Posterior cingulate gyrus (tissue), 11 donors: ENCODE measurements around the gene PXT1.

Source experiments
- DNase-seq, 10 donors: peaks; one replicate each; pipeline versions ENCODE4 v3.0.0 to v3.0.0-alpha.2; 2020 to 2021; ENCODE audit warnings: mixed read lengths in 3 of 10
- intact Hi-C: fragments of 100-400 bp; cut with DNase I; formaldehyde crosslinking; loops from one replicate; pipeline ENCODE4 v1.15.1; 2023

Gene PXT1

DNA sequence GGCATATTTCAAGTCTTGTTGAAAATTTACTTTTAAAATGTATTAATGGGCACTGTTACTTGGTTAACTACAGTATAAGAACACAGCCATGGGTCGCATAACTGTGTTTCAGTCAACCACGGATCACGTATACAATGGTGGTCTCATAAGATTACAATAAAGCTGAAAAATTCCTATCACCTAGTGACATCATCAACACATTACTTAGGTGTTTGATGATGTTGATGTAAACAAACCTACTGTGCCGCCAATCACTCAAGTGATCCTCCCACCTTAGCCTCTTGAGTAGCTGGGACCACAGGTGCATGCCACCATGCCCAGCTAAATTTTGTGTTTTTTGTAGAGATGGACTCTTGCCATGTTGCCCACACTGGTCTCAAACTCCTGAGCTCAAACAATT, 38.5 kb downstream of the PXT1 start:
- intact Hi-C loops, result no loop called here
- DNase-seq, result no peak

DNA sequence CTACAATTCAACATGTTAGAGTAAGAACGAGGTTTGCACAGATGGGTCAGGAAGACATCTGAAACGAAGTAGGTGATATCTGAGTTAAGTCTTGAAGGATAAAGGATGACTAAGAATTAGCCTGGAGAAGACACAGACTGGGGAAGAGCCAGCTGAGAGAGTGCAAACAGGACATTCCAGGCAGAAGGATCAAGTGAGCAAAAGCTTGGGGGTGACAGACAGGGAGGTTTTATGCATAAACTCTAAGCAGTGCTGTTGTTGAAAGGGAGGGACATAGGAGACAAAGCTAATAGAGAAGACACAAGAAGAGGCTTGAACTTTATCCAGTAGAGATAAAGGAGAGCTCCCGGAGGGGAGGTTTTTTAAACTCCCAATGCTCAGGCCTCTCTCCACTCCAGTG, 40.2 kb downstream of the PXT1 start:
- intact Hi-C loops, result no loop called here
- DNase-seq, result no peak

DNA sequence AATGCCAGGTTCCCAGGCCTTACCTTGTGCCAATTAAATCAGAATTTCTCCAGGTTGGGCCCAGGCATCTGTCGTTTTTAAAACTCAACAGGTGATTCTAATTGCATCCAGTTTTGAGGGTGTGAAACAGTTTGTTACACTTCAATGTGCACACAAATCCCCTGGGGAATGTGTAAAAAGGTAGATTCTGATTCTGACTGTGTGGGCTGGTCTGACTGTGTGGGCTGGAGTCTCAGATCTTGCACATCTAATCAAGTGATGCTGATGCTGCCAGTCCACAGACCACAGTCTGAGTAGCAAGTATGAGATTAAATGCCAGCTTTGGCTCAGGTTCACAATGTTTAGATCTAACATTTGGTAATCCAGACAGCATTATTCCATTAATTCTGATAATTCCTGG, 42.7 kb downstream of the PXT1 start:
- intact Hi-C loops, result no loop called here
- DNase-seq, result no peak

GRCh38 chr6:36392621-36393020, 50.0 kb downstream of the PXT1 start:
- DNase-seq, result no peak
- intact Hi-C loops, result no loop called here

DNA sequence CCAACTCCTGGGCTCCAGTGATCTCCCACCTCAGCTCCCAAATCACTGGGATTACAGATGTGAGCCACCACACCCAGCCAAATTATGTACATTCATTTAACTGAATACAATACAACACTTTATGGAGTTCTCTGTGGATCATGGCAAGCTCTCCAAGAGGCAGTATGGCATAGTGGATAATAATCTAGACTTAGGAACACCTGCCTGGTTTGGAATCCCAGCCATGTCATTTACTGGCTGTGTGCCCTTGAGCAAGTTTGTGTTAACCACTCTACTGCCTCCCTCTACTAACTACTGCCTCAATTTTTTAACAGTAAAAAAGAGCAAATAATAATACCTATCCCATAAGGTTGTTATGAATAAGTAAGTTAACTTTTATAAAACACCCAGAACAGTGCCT, 53.3 kb downstream of the PXT1 start:
- intact Hi-C loops, result no loop called here
- DNase-seq, result no peak

DNA sequence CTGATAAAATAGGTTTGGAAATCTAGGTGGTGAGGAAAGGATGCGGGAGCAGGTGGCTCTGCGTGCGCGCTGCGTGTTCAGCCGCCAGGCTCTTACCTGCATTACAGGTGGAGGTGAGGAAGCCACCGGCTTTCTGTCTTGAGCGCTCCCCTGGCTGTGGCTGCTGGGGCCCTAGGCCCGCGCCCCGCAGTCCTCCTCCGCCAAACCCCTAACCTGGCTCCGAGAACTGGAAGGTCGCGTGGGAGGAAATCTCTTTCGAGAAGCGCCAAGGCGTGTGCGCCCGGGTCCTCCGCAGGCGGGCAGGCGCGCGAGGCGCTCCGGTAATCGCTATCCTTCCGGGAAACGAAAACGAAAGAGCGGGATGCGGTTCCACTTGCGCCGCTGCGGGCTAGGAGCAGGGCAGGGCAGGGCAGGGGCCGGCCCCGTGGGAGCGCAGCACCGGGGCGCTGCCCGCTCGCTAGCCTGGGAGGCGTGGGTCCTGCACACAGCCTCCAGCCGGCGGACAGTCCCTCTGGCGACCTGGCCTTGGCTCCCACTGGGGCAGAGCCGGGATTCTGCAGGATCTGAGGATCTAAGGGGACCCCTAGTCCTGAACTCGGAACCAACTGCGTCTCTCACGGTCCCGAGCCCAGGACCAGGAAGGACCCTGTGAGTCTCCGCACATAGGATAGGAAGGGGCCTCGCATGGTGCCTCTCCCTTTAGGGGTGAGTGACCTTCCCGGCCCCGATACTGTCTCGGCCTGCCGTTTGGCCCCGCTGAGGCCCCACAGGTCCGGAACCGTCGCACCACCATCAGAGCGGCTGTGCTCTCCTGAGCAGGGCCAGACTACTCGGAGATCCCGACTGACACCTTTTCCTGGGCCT, 55.0 kb downstream of the PXT1 start, which contains the start of gene ETV7:
Gene ETV7, minus strand, starts transcription at position 230 of the 864 bp plus-strand sequence. Its CDS starts 128 bp downstream, at position 102.
- DNase-seq, result no peak
- intact Hi-C loops, result no loop called here

DNA sequence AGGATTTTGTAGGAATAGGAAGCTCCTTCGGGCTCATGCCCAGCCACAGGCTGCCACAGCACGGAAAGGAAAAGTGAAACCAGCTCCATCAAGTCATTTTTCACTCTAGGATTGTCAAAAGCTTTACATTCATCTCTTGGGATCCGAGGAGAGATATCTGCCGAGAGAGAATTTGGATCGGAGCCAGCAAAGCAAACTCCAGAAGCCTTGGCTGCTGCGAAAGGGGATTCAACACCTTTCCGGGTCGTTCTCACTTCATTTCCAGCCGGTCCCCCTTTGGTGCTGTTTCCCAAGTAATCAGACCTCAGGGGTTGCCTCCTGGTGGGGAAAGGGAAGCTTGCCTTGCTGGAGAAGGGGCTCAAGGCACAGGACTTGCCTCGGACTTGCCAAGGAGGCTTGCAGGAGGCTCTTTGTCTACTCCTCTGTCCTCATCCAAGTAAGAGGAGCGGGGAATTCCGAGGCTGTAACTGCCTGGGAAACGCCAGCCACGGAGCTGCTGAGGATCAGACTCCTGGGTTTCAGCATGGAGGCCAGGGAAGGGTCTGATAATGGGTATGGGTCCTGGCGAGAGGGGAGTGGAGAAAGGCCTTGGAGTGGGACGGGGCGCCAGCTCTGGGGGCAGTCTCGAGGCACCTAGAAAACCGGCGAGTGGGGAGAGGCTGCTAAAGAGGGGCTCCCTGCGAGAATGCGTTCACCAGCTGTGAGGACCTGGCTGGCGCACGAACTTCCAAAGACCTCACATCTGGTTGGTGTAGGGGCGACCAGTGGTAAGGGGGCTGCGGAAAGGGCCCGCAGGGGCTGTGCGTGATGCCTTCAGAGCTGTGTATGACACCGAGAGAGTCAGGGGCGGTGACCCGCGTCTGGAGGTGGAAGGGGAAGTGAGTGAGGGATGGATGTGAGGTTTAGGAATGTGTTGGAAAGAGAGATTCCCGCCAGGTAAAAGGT, 55.9 kb downstream of the PXT1 start:
- DNase-seq, result peak in 4 of 10 donors; percentile 14 to 87 (median 28)
- intact Hi-C loops, result no loop called here

DNA sequence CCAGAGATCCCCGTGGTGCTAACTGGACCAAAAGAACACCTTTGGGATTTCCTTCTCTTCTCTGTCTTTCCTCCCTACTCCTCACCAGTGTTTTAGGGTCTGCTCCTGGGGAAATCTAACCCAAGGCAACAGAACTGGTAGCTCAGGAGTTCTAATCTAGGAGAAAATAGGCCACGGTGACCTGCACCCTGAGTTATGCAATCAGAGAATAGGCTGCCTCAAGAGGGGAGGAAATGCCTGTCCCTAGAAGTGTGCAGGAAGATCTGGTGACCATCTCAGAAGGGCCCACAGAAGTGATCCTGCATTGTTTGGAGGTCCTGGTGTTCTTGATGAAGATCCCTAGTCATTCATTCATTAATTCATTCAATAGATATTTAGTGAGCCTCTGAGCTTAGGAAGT, 58.6 kb downstream of the PXT1 start:
- intact Hi-C loops, result no loop called here
- no peak for DNase-seq

DNA sequence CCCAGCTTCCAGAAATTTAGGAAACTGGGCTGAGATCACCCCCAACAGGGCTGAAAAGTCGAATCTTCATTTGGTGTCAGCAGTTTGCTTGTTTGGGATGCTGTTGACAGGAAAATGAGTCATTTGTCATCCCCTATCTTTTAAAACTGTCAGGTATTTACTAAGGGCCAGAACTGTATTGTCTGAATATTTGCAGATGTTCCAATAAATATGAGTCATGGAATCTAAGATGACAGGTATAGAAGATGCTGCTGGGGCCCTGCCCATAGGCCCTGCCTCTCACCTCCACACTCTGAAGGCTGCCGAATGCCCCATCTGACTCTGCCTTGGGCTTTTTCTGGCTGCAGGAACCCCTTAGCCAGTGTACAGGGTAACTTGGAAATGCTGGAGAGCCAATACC, 59.0 kb downstream of the PXT1 start:
- DNase-seq, result peak in 1 of 10 donors; percentile 3

GRCh38 chr6:36382976-36383375, 59.7 kb downstream of the PXT1 start:
- intact Hi-C loops, result no loop called here
- DNase-seq, result no peak

More for the DNA sequence above, 59.0 kb downstream of the PXT1 start:
- intact Hi-C loops, result no loop called here

DNA sequence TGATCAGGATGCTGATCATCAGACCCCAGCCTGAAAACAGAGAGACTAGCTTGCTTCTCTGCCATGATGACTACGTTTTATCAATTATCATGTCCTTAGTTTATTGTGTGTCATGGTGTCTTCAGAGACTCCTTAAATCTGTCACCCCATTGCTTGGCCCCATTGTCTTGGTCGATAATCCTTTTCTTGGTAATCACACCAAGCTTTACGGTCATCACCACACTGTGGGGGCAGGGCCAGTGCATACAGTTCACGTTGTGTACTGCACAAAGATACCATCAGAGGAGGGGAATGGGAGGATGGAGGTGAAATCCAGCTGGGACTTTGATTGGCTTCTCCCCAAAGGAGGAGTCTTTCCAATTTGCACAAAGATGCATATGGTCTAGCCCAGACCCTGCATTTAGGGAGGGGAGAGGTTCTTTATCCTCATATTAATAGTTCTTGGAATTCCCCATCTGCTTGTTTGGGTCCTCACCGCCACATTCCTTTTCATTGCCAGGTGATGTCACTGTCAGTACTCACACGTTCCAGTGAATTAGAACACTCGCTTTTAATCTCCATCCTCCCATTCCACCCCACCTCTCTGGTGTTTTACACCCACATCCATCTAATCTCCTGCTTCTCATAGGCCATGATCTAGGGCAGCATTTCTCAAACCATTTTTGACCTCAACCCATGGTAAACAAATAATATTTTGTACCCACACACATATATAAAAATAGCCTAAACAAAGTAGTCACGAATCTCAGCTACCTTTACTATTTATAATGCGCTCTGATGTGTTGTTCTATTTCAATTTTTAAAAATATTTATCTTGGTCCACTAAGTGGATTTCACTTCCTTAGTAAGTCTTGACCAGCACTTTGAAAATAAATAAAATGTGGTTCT, 60.9 kb downstream of the PXT1 start:
- intact Hi-C loops, result no loop called here
- DNase-seq, result peak in 1 of 10 donors; percentile 11

GRCh38 chr6:36380166-36380565, 62.5 kb downstream of the PXT1 start:
- intact Hi-C loops, result no loop called here
- DNase-seq, result peak in 1 of 10 donors; percentile 63

DNA sequence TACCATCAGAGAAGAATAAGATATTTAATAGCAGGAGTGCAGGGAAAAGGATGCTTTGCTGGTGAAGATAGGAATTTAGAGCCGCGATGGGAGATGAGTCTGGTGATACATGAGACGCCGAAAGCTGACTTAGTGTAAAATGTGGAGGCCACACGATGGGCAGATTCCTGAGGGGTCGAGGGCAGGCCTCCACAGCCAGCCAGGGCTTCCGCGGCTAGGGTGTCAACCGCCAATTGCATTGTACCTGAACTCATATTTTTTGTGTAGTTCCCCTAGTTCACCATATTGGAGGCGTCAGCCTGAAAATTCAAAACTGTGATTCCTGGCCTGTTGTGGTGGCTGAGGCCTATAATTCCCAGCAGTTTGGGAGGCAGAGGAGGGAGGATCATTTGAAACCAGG, 63.7 kb downstream of the PXT1 start:
- intact Hi-C loops, result no loop called here

DNA sequence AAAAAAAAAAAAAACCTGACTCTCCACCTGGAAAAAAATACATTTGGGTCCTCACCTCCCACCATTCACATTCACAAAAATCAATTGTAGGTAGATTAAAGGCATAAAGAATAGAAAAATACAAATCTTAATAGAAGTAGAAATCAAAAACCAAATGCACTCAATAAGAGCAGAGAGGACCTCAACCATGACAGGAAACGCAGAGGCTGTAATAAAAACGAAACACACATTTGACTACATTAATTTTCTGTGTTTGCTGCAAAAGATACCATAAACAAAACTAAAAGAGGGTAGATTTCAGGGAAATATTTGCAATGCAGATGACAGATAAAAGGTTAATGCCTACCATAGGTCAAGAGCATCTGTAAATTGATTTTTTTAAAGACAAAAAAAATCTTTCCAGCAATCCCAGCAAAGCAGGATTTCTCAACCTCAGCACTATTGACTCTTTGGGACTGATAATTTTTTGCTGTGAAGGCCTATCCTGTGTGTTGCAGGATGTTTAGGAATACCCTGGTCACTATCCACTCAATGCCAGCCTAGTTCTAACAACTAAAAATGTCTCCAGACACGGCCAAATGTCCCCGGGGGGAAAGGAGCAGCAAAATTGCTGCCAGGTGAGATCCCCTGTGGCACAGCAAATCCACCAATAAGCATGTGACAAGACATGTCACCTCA, 64.3 kb downstream of the PXT1 start:
- intact Hi-C loops, result no loop called here
- DNase-seq, result peak in 1 of 10 donors; percentile 35

More for the DNA sequence above, 63.7 kb downstream of the PXT1 start:
- peak in 1 of 10 donors; percentile 5 for DNase-seq

DNA sequence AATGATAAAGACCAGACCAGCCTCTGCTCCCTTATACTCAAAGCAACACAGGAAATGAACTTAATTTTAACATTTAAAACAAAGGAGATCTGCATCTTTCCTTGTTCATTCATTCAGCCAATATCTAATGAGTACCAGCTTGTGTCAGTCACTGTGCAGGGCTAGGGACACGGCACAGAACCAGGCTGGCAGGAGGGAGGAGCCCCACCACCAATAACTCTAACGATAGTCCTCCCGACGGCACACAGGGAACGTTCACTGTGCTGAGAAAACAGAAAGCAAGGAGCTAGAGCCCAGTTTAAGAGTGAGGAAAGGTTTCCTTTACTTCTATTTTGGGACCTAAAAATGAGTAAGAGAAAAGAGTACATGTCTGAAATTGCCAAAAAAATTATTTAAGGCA, 65.1 kb downstream of the PXT1 start:
- peak in 1 of 10 donors; percentile 73 for DNase-seq

GRCh38 chr6:36376742-36377141, 65.9 kb downstream of the PXT1 start:
- intact Hi-C loops, result no loop called here
- DNase-seq, result peak in 1 of 10 donors; percentile 22

More for the DNA sequence above, 65.1 kb downstream of the PXT1 start:
- intact Hi-C loops, result no loop called here

DNA sequence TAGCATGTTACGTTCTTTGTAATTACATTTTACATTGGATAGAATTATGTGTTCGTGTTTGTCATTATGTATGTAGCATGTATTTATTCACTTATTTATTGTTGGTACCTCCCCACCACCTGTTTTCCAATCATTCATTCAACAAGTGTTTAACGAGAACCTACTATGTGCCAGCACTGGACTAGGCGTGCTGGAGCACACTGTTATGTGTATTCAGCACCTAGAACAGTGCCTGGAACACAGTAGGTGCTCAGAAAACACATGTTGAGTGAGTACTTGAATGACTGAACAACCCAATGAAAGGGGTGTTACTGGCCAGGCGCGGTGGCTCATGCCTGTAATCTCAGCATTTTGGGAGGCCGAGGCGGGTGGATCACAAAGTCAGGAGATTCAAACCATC, 66.5 kb downstream of the PXT1 start:
- DNase-seq, result no peak
- intact Hi-C loops, result no loop called here

GRCh38 chr6:36375644-36376155, 67.0 kb downstream of the PXT1 start:
- DNase-seq, result peak in 1 of 10 donors; percentile 56
- intact Hi-C loops, result no loop called here

DNA sequence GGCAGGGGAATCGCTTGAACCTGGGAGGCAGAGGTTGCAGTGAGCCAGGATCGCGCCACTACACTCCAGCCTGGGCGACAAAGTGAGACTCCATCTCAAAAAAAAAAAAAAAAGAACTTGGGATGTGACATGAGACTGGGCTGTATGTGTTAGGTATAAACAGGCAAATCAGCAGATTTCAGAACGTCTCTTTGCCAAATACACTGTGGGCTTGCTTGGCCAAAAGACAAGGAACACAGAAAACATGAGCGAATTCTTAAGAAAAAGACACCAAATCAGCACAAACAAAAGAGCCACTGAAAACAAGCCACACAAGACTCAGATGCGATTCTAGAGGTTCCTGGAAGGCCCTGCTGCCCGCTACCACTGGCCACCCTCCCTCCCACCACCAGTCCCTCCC, 67.7 kb downstream of the PXT1 start:
- peak in 1 of 10 donors; percentile 49 for DNase-seq
- intact Hi-C loops, result no loop called here
